ENCODE results near the gene KBTBD7. TPM values are rescaled to one million over a fixed set of nuclear protein-coding genes. Genes with fewer than 3 reads are reported as not detected.
"Not testable (repeated sequence)": the region's sequence is repeated elsewhere in the genome, so short reads cannot be mapped to it uniquely, and the experiment has no call there.

The KBTBD7 gene
- total RNA-seq, 4 donors from 2014 or later = 4.5 to 11.1 (median 9.3) TPM

GRCh38 chr13:41177616-41178015 lies 16.8 kb downstream of the KBTBD7 start:
- H3K27ac ChIP-seq = no peak overlapping the region
- 39 to 40% methylated on average over 2 of the region's 2 CpGs for WGBS, 2 donors
- no peak for DNase-seq (ENCODE audit: low spot score in 2 of 2)

GRCh38 chr13:41175576-41175975 lies 18.8 kb downstream of the KBTBD7 start:
- H3K27ac ChIP-seq; H3K4me3 ChIP-seq; H3K4me1 ChIP-seq; H3K36me3 ChIP-seq; H3K27me3 ChIP-seq; DNase-seq (ENCODE audit: low spot score in 2 of 2): not testable (repeated sequence)
- H3K9me3 ChIP-seq = peaks cover 0 to 14% (median 2%) of the 10 kb centered on the region in 4 donors
- 94% methylated on average over 8 of the region's 8 CpGs for WGBS, 2 donors

More at GRCh38 chr13:41177616-41178015, 16.8 kb downstream of the KBTBD7 start:
- Histone ChIP-seq H3K4me1 (no peaks in the 10 kb centered on the region), H3K36me3 (no peaks in the 10 kb centered on the region), H3K27me3 (no peaks in the 10 kb centered on the region), H3K4me3 (no peak overlapping the region), H3K9me3 (peaks cover 0 to 14% (median 2%) of the 10 kb centered on the region in 4 donors)
- no peak for TF ChIP-seq EP300 (IDR thresholded peaks at IDR 0.05)
- no peak for TF ChIP-seq POLR2A (IDR thresholded peaks at IDR 0.05)
- no peak for TF ChIP-seq CTCF (IDR thresholded peaks at IDR 0.05)

GRCh38 chr13:41162151-41162550 lies 32.2 kb downstream of the KBTBD7 start:
- DNase-seq (ENCODE audit: low spot score in 2 of 2) = no peak
- Histone ChIP-seq H3K27me3 (no peaks in the 10 kb centered on the region), H3K9me3 (no peaks in the 10 kb centered on the region), H3K36me3 (peaks cover 0 to 26% (median 0%) of the 10 kb centered on the region in 3 donors), H3K27ac (no peak overlapping the region), H3K4me1 (no peaks in the 10 kb centered on the region), H3K4me3 (no peak overlapping the region)
- WGBS, 2 donors = 93 to 100% methylated on average over 3 of the region's 3 CpGs
- no peak for TF ChIP-seq POLR2A (IDR thresholded peaks at IDR 0.05)
- no peak for TF ChIP-seq EP300 (IDR thresholded peaks at IDR 0.05)
- TF ChIP-seq CTCF (IDR thresholded peaks at IDR 0.05) = no peak

- H3K4me1 ChIP-seq = no peaks in the 10 kb centered on the region
- TF ChIP-seq EP300 (IDR thresholded peaks at IDR 0.05) = no peak
- no peak for TF ChIP-seq POLR2A (IDR thresholded peaks at IDR 0.05)
- TF ChIP-seq CTCF (IDR thresholded peaks at IDR 0.05) = no peak
- H3K27me3 ChIP-seq = no peaks in the 10 kb centered on the region
- H3K4me3 ChIP-seq = no peak overlapping the region
- H3K27ac ChIP-seq = no peak overlapping the region
- H3K9me3 ChIP-seq = no peaks in the 10 kb centered on the region
- peaks cover 0 to 25% (median 0%) of the 10 kb centered on the region in 3 donors for H3K36me3 ChIP-seq
- no peak for DNase-seq (ENCODE audit: low spot score in 2 of 2)
Observed at GRCh38 chr13:41159174-41159573, 35.2 kb downstream of the KBTBD7 start.

GRCh38 chr13:41157048-41157717 lies 37.2 kb downstream of the KBTBD7 start:
- TF ChIP-seq POLR2A (IDR thresholded peaks at IDR 0.05) (no peak), CTCF (IDR thresholded peaks at IDR 0.05) (no peak), EP300 (IDR thresholded peaks at IDR 0.05) (no peak)
- no peak for DNase-seq (ENCODE audit: low spot score in 2 of 2)
- H3K27me3 ChIP-seq = no peaks in the 10 kb centered on the region
- no peaks in the 10 kb centered on the region for H3K4me1 ChIP-seq
- H3K9me3 ChIP-seq = peaks cover 0 to 6% (median 0%) of the 10 kb centered on the region in 4 donors
- peaks cover 0 to 5% (median 0%) of the 10 kb centered on the region in 3 donors for H3K36me3 ChIP-seq
- no peak overlapping the region for H3K27ac ChIP-seq
- WGBS, 2 donors = 87 to 94% methylated on average over 4 of the region's 4 CpGs
- H3K4me3 ChIP-seq = no peak overlapping the region

Data from tibial nerve (tissue), 4 donors.